NCI-H1048 (cell line): Measurements from ENCODE around the gene MTLN.
"Not testable (repeated sequence)": the region's sequence is repeated elsewhere in the genome, so short reads cannot be mapped to it uniquely, and the experiment has no call there.

Experiments
- DNase-seq: peaks from one replicate; lab custom pipeline; 2025; lab: John Stamatoyannopoulos, UW

The MTLN gene

GRCh38 chr2:110211938-110212858 is at the start of gene MTLN:
TSS of gene MTLN (minus strand) at chr2:110212547. CDS start at chr2:110212525, 22 bp downstream.
- DNase-seq, result peak; percentile 16

- DNase-seq, result not testable (repeated sequence)
Observed at GRCh38 chr2:110261910-110262309, 49.6 kb upstream of the MTLN start.

GRCh38 chr2:110248081-110248795 is 35.9 kb upstream of the MTLN start:
- DNase-seq, result not testable (repeated sequence)

GRCh38 chr2:110245488-110246435 is 33.4 kb upstream of the MTLN start:
- DNase-seq, result not testable (repeated sequence)

GRCh38 chr2:110243283-110243682 is 30.9 kb upstream of the MTLN start:
- DNase-seq, result not testable (repeated sequence)

- not testable (repeated sequence) for DNase-seq
Observed at GRCh38 chr2:110234514-110234913, 22.2 kb upstream of the MTLN start.

- not testable (repeated sequence) for DNase-seq
Observed at GRCh38 chr2:110229886-110230285, 17.5 kb upstream of the MTLN start.

GRCh38 chr2:110222626-110223025 is 10.3 kb upstream of the MTLN start:
- DNase-seq, result not testable (repeated sequence)

- no peak for DNase-seq
Observed at GRCh38 chr2:110221938-110222337, 9.6 kb upstream of the MTLN start.

GRCh38 chr2:110220190-110220564 is 7.8 kb upstream of the MTLN start:
- no peak for DNase-seq

- no peak for DNase-seq
Observed at GRCh38 chr2:110219496-110220189, 7.3 kb upstream of the MTLN start.

- DNase-seq, result not testable (repeated sequence)
Observed at GRCh38 chr2:110218889-110219288, 6.5 kb upstream of the MTLN start.

GRCh38 chr2:110216803-110217202 is 4.5 kb upstream of the MTLN start:
- DNase-seq, result no peak

- no peak for DNase-seq
Observed at GRCh38 chr2:110216199-110216598, 3.9 kb upstream of the MTLN start.

- no peak for DNase-seq
Observed at GRCh38 chr2:110215566-110216158, 3.3 kb upstream of the MTLN start.

GRCh38 chr2:110215091-110215490 is 2.7 kb upstream of the MTLN start:
- no peak for DNase-seq

GRCh38 chr2:110213522-110213921 is 1.2 kb upstream of the MTLN start:
- not testable (repeated sequence) for DNase-seq

GRCh38 chr2:110205660-110206455 is 6.5 kb downstream of the MTLN start:
- no peak for DNase-seq

- DNase-seq, result peak; percentile 31
Observed at GRCh38 chr2:110204408-110205385, 7.7 kb downstream of the MTLN start, which contains the start of gene NPHP1. TSS of gene NPHP1 (minus strand) at chr2:110205013. CDS start at chr2:110204968, 45 bp downstream.
